Skeletal muscle satellite cell (primary cell): ENCODE data around the gene FH. TPM values are rescaled to one million over a fixed set of nuclear protein-coding genes. Genes with fewer than 3 reads are reported as not detected.
A peak's percentile ranks its signal among the peaks of the same experiment; 100 is the strongest.

ENCODE experiments used
- H3K27me3 ChIP-seq: 2 replicates; pipeline ENCODE4 v1.7.0; 2013; ENCODE audit warnings: low read length; ENCODE audit not compliant: control insufficient read depth, insufficient read depth
- H3K36me3 ChIP-seq: 2 replicates; pipeline ENCODE4 v1.7.0; 2013; ENCODE audit warnings: mild to moderate bottlenecking, control low read depth, low read length; ENCODE audit not compliant: insufficient read depth
- H3K4me1 ChIP-seq: 2 replicates; pipeline ENCODE4 v1.7.0; 2013; ENCODE audit warnings: low read length; ENCODE audit not compliant: control insufficient read depth, insufficient read depth
- H3K4me2 ChIP-seq: 2 replicates; pipeline ENCODE4 v1.7.0; 2013; ENCODE audit warnings: mild to moderate bottlenecking, low read length
- H3K4me3 ChIP-seq: 2 replicates; pipeline ENCODE4 v1.7.0; 2013; ENCODE audit warnings: low read length
- H3K9ac ChIP-seq: 2 replicates; pipeline ENCODE4 v1.7.0; 2013; ENCODE audit warnings: mild to moderate bottlenecking, low read depth, low read length, moderate library complexity
- H3K9me3 ChIP-seq: replicated peaks from 2 replicates; pipeline ENCODE4 v1.7.0; 2013; ENCODE audit warnings: mild to moderate bottlenecking, control low read depth, low read length
- total RNA-seq: library from RNA; depleted of rRNA; stranded (reverse); fragments of >200 nt; gene quantifications from 2 replicates; pipeline ENCODE4 v1.2.3, GENCODE V29; 2012; rRNA removed

Gene FH
- total RNA-seq = 128 and 136 TPM in 2 replicates

DNA sequence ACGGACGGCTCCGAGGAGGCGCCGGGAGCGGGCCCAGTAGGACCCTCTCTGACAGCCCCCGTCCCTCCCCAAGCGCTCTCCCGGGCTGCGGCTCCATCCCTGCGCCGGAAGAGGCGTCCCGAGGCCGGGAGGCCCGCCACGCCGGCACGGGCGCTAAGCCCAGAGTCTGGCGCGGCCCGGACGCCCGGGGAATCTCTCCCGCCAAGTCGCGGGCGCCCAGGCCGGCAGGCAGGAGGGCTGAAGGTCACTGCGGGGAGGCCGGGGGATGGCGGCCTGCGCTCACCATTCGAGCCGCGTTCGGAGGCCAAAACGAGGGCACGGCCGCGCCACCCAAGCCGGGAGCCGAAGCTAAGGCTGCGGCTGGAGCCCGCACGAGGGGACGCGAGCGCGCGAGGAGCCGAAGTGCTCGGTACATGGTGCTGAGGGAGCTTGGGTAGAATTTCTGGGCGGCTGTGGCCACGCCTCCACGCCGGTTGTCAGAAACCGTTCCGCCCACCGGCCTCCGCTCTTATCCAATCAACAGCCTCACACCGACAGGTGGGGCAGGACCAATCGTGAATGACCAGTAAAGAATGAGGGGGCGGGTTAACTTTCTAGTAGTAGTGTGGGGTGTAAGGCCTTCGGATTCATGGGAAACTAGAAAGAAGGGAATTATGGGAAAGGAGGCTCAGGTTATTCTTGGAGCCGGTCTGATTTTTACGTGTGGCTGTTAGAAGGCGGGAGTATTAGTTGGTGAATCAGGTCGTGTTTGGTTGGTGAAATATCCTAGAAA is at the start of gene FH:
TSS of gene FH (minus strand) at position 448 of the 772 bp plus-strand sequence. CDS start at position 415, 33 bp downstream.
- Histone ChIP-seq H3K9ac (peak within 1 kb of the TSS; percentile 91), H3K4me3 (peak within 1 kb of the TSS; percentile 87), H3K4me2 (peak within 1 kb of the TSS; percentile 93), H3K4me1 (peaks cover 15% of the 10 kb centered on the region), H3K27me3 (peaks cover 12% of the 10 kb centered on the region), H3K36me3 (peaks cover 11% of the 10 kb centered on the region), H3K9me3 (no peaks in the 10 kb centered on the region)

DNA sequence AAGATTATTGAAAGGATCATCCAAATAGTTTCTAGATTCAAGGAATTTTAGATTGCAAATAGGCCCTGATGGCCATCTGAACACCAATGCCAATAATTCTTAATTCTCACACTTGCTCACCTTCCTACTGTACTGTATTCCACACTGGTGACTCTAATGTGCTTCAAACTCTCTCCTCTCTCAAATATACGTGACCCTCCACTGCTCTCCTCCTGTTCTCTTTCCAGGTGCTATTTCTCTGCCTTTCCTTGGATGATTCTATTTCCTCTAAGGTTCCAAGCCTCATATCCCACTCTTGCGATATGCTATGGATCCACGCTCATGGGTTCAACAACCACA is 41.3 kb upstream of the FH start:
- Histone ChIP-seq H3K9ac (no peak overlapping the region), H3K4me2 (no peak overlapping the region), H3K9me3 (no peaks in the 10 kb centered on the region), H3K4me3 (no peak overlapping the region), H3K4me1 (peaks cover 5% of the 10 kb centered on the region), H3K27me3 (no peaks in the 10 kb centered on the region), H3K36me3 (no peaks in the 10 kb centered on the region)

DNA sequence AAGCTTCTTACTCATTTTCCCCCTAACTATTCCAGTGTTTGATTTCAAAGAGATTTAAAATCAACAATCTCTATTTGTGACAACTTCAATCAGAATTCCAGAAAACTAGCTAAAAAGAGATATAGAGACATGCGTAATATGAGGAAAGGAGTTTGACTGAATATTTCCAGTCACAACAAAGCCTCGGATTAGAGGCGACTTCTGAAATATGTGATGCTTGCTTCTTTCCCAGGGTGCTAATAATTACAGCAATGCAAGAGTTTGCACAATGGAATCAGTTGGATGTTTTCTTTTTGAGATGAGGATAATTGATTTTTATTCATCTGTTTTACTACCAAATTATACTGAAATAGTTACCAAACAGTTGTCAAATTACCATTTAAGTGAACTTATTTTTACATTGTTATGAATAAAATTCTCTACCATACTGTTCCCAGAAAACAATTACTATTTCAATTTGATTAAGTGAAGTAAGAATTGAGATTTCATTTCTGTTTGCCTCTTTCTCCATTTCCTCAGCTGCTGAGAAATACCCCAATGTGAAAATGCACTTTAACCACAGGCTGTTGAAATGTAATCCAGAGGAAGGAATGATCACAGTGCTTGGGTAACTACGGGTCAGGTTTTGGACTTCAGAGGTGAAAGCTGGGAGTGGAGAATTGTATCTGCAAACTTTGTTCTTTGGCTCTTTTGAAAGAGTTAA is 40.7 kb upstream of the FH start:
- H3K27me3 ChIP-seq = no peaks in the 10 kb centered on the region

GRCh38 chr1:241557551-241558193 is 38.1 kb upstream of the FH start:
- Histone ChIP-seq H3K27me3 (no peaks in the 10 kb centered on the region), H3K4me2 (no peak overlapping the region), H3K4me3 (no peak overlapping the region), H3K36me3 (no peaks in the 10 kb centered on the region), H3K9ac (no peak overlapping the region), H3K4me1 (peaks cover 5% of the 10 kb centered on the region), H3K9me3 (no peaks in the 10 kb centered on the region)

More for the DNA sequence above, 40.7 kb upstream of the FH start:
- Histone ChIP-seq H3K9ac (no peak overlapping the region), H3K36me3 (no peaks in the 10 kb centered on the region), H3K4me1 (peaks cover 5% of the 10 kb centered on the region), H3K4me3 (no peak overlapping the region), H3K4me2 (no peak overlapping the region), H3K9me3 (no peaks in the 10 kb centered on the region)

- no peak overlapping the region for H3K4me3 ChIP-seq
- H3K4me2 ChIP-seq = no peak overlapping the region
- H3K27me3 ChIP-seq = no peaks in the 10 kb centered on the region
- no peaks in the 10 kb centered on the region for H3K9me3 ChIP-seq
- no peaks in the 10 kb centered on the region for H3K36me3 ChIP-seq
- no peak overlapping the region for H3K9ac ChIP-seq
- peaks cover 5% of the 10 kb centered on the region for H3K4me1 ChIP-seq
Observed at GRCh38 chr1:241557031-241557430, 37.5 kb upstream of the FH start.

DNA sequence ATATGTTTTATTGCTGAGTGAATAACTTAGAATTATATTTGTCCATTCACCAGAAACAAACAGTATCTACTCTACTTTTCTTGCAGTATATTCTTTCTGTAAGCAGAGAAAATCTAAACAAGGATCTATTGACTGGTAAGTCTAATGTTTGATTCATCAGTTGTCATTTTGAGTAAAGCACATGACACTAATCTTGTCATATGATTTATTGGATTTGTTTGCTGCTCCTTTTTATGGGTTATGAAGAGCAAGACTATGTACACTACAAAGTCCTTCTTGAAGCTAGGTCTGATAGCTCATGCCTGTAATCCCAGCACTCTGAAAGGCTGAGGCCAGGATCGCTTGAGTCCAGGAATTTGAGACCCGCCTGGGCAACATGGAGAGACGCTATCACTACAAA is 36.0 kb upstream of the FH start:
- H3K4me1 ChIP-seq = peaks cover 5% of the 10 kb centered on the region
- H3K9me3 ChIP-seq = no peaks in the 10 kb centered on the region
- no peak overlapping the region for H3K9ac ChIP-seq
- no peaks in the 10 kb centered on the region for H3K36me3 ChIP-seq
- H3K27me3 ChIP-seq = no peaks in the 10 kb centered on the region
- no peak overlapping the region for H3K4me3 ChIP-seq
- no peak overlapping the region for H3K4me2 ChIP-seq

DNA sequence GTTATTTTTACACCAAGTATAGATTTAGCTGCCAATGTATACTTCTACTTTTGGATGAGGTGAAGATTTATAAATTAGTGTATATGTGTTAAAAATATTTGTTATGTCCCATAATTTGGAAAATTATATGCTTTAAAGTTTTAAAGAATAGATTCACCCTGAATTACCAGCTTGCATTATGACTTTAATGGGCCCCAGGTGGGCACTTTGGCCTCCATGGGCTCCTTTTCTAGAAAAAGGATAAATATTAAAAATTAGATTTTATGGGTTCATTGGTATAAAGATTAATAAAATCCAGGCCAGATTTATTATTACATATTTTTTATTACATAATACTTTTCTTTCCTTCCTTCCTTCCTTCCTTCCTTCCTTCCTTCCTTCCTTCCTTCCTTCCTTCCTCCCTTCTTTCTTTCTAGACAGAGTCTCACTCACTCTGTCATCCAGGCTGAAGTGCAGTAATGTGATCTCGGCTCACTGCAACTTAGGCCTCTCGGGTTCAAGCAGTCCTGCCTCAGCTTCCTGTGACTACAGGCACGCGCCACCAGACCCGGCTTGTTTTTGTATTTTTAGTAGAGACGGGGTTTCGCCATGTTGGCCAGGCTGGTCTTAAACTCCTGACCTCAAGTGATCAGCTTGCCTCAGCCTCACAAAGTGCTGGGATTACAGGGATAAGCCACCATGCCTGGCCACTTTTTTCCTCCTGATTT is 34.5 kb upstream of the FH start:
- H3K4me3 ChIP-seq = no peak overlapping the region
- H3K4me1 ChIP-seq = peaks cover 5% of the 10 kb centered on the region
- H3K9ac ChIP-seq = no peak overlapping the region
- no peaks in the 10 kb centered on the region for H3K36me3 ChIP-seq
- no peaks in the 10 kb centered on the region for H3K27me3 ChIP-seq
- H3K9me3 ChIP-seq = no peaks in the 10 kb centered on the region
- H3K4me2 ChIP-seq = no peak overlapping the region

GRCh38 chr1:241551759-241552638 is 32.4 kb upstream of the FH start:
- no peak overlapping the region for H3K4me3 ChIP-seq

DNA sequence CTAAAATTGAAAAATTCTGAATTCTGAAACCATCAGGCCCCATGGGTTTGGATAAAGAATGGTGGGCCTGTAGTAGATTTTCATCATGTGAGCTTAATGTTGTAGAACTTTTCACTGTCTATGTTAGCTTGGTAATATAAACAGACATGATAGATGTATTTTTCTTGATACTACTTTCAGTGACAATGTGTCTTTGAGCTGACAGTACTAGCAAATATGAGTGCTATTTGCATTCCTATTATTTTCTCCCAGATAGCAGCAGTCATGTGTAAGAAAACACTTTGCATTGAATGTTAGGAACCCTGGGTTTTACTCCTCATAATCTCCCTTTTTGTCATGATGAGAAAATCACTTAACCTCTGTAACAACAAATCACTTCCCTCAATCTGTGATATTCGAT is 30.8 kb upstream of the FH start:
- H3K36me3 ChIP-seq = no peaks in the 10 kb centered on the region
- no peak overlapping the region for H3K9ac ChIP-seq
- H3K9me3 ChIP-seq = no peaks in the 10 kb centered on the region
- H3K4me2 ChIP-seq = no peak overlapping the region
- no peaks in the 10 kb centered on the region for H3K27me3 ChIP-seq
- no peaks in the 10 kb centered on the region for H3K4me1 ChIP-seq
- H3K4me3 ChIP-seq = no peak overlapping the region

More at GRCh38 chr1:241551759-241552638, 32.4 kb upstream of the FH start:
- no peaks in the 10 kb centered on the region for H3K27me3 ChIP-seq
- H3K36me3 ChIP-seq = no peaks in the 10 kb centered on the region
- H3K9me3 ChIP-seq = no peaks in the 10 kb centered on the region
- no peaks in the 10 kb centered on the region for H3K4me1 ChIP-seq
- H3K9ac ChIP-seq = no peak overlapping the region
- H3K4me2 ChIP-seq = no peak overlapping the region

DNA sequence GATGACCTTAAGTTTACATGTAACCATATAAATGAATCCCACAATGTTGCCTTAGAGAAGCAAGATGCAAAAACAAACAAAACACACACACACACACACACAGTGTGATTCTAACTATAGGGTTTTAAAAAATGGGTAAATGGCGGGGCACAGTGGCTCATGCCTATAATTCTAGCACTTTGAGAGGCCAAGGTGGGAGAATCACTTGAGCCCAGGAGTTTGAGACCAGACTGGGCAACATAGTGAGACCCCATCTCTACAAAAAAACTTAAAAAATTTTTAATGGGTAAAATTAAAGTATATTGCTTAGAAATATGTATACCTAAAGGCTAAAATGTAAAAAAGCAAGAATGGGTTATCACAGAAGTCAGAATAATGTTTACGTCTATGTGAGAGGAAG is 28.5 kb upstream of the FH start:
- no peak overlapping the region for H3K4me2 ChIP-seq
- no peaks in the 10 kb centered on the region for H3K36me3 ChIP-seq
- no peak overlapping the region for H3K4me3 ChIP-seq
- no peaks in the 10 kb centered on the region for H3K4me1 ChIP-seq
- no peaks in the 10 kb centered on the region for H3K9me3 ChIP-seq
- no peaks in the 10 kb centered on the region for H3K27me3 ChIP-seq
- H3K9ac ChIP-seq = no peak overlapping the region
